CD4-positive, alpha-beta T cell treated with Interleukin-15 for 1 hour (primary cell): ENCODE results near the gene GABRA4.

Experiments used
- DNase-seq: peaks from one replicate; pipeline ENCODE4 v3.0.0-alpha.2; 2020

Gene GABRA4

DNA sequence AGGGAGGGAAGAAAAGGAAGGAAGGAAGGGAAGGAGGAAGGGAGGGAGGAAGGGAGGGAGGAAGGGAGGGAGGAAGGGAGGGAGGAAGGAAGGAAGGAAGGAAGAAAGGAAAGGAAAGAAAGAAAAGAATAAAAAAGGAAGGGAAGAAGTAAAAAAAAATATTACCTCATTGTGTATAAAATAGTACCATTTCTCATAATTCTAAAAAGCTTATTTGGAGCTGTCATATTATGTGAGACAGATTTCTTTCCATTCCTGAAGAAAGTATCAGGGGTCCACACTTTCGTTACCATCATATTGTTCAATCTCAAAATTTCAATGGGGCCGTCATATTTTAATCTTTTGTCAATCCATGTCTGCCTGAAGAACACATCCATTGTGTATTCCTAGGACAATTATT is 16.1 kb downstream of the GABRA4 start:
- no peak for DNase-seq

DNA sequence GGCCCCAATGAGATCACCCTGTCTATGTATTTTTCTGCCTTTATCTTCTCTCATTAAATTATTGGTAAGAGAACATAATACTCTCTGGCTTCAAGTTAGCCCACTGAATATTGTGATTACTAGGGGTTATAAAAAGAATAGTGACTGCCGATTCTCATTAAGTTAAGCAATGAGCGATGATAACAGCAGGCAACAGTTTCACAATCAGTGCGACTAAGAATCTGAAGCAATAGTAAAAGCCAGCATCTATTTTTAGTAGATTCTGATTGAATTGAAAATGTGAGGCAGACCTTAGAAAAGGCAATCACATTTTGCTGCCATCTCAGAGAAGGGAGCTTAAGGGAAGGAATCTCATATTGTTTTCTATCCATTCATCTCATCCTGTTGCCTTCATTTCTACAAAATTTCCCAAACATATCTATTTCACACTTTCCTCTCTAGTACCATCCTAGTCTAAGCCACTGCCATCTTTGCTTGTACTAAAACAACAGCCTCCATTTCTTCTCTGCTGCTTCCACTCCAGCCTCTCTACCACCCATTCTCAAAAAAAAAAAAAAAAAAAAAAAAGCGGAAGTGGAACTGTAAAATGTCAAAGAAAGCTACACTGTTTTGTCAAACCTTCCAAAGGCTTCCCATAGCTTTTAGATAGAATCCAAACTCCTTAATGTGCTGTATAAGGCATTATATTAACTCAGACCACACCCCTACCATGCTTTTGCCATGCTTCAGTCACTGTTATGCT is 17.4 kb downstream of the GABRA4 start:
- no peak for DNase-seq

DNA sequence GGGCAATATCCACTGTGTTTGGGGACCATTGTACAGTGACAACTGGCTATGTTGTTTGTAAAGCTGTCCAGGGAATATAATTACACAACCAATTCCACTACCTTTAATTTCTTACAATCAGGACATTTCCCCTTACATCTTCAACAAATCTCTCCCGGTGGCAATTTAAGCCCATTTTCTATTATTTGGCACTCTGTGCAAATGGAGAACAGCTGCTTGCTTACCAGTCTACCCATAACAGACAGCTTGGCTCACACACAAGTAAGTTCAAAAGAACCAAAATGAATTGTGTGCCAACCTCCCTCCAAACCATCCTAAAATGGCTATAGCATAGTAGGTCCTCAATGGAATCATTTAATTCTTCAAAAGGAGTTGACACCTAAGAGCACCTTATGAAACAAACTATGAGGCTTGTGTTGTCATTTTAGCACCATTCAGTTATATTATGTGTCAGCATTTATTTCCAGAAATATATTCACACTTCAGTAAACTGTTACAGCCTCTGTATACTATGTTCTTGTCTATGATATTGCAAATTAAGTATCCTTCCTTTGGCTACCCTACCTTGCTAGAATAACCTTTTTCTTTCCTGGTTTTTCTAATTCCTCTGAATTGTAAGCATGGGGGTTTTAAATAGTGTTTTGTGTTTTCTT is 18.4 kb downstream of the GABRA4 start:
- DNase-seq = no peak

DNA sequence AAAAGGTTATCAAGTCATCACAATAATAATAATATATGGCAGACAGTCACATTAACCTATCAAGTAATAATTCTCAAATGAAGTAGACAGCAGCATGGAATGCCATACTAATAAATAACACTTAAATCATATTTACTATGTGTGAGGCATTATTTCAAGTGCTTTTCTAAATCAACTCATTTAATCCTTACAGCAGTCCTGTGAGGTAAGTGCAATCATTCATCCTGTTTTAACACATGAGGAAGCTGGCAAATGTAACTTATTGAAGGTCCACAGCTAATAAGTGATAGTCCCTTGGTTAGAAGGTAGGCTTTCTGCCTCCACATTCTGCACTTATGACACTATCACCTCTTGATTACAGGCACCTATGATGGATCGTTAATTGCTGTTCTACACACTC is 24.5 kb downstream of the GABRA4 start:
- DNase-seq = no peak

DNA sequence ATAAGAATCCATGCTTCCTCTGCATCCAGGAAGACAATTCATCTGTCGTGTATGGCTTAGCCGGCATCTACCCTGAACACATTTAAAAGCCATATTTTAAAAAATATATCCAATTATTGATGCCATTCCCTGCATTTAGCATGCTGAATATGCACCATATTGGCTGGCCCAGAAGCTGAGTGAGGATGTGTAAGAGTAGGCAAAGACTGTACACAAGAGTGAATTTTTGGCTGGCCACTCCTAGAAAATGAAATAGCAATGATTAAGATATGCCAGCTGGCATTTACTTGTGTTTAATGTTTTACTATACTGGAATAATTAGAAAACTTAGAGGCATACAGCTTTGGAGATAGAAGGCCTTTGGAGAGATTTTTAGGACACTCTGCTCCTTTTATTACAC is 25.8 kb downstream of the GABRA4 start:
- DNase-seq = no peak

DNA sequence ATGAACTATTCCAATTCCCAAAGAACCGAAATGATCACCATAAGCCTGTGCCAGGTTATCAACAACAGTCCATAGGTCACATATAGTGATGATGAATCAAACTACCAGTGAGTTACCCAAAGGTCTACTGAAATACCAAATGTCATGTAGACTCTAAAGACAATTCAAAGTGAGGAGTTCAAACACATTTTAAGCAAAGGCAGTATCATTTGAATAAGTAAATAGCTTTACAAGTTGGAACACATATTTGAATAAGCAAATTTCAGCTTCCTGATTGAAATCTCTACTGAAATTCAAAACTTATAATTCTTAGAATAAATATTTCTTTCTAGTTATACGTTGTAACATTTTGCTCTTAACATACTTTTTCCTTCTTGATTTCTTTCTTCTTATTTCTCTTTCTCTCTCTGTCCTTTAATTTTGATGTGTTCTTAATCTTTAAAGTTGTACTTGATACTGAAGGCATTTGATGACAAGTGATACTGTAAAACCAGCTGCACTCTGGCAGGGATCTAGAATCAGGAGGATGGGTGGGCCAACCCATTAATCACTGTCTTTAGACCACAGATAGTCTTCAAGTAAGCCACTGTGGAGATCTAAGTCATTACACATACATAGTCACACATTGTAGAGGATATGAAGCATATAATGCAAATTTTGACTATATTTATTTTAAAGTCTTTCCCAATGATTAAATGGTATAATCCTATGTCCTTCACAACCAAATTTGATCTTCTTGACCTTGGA is 34.5 kb downstream of the GABRA4 start:
- no peak for DNase-seq

DNA sequence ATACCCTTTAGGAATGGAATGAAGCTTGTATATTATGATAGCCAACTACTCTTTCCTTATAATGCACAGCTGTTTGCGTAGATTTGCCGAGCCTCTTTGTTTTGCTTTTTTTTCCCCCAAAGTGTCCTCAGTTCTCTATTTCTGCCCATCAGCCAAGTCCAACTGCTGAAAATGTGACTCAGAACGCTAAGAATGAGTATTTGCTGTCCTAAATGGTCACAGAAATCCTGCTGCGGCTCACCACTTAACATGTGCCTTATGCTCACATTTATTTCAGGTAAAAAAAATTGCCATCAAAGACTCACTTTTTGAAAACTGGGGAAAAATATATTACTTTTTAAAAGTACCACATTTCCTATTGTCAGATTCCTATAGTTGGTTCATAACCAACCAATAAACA is 36.9 kb downstream of the GABRA4 start:
- no peak for DNase-seq

DNA sequence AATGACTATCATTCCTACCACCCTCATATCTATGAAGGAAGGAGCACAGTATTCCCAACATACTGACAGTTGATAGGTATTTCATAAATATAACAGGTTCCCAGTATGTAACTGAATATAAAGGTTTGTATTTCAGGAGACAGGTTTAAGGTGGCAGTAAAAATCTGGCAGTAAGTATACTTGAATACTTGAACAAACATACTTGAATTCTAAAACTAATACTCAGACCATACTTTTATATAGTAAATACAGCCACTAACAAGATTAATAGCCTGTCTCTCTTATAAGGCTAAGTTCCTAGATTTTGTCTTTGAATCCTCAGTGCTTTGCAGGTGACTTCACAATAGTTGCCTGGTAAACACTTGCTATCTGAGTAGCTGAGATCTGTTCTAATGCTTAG is 37.8 kb downstream of the GABRA4 start:
- DNase-seq = no peak

DNA sequence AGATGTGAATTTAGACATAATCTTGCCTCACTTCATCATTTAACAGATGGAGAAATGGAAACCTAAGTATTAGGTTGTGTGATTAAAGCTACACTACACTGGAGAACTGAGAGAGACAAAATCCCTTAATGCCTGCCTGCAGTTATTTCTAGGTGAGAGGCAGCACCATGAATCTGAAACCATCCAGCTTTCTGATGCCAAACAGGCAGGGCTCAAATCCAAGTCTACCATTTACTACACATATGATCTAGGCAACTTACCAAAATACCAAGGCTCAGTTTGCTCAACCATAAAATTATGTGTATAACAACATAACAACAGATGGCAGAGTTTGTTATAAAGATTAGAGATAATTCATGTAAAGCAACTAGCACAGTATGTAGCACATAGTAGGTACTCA is 38.7 kb downstream of the GABRA4 start:
- no peak for DNase-seq

DNA sequence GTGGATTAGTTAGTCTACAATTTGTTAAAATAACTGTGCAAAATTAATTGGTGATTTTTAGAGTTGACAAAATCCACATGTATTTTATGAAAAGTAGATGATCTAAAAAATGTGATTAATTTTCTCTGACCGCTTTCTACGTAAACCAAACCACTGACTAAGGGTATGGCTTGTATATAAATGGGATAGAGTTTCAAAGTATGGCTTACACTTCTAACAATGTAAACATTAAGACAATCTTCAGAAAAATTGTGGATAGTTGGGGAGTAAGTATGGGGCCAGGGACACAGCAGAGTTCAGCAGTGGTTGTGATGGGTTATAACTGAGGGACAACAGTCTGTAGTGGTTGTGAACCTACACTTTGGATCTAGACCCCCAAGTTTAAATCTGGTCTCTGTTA is 39.8 kb downstream of the GABRA4 start:
- no peak for DNase-seq

DNA sequence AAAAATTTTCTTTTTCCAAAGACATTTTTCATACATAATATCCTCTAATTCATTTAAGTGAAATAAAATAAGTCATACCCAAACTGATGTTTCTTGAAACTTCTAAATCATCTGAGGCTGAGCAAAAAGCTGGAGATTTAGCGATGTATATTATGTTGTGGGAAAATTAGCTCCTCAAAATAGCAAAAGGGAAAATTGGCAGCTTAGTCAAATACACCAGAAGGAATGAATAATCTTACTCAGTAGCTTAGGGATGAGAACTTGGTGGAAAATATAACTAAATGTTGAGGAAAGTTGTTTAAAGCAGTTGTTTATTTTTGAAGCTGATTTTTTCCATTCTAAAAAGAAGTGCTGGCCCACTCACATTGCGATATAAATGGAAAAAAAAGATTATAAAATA is 40.9 kb downstream of the GABRA4 start:
- no peak for DNase-seq

DNA sequence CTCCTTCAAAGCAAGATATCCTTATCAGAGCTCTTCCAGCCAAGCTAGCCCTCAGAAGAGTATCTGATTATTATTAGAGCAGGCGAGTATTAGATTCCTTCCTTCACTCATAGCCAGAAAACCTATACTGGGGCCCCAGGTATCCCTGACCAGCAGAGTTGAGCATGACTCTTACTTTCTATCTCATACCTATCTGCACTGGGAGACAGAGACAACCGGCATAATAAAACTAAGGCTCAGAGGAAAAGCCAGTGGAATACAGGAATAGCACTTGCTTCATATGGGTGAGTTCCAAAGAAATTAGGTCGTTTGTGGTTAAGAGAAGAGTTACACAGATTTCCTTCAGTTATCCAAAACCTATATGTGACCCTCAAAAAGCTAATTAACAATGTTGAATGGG is 42.6 kb downstream of the GABRA4 start:
- no peak for DNase-seq

DNA sequence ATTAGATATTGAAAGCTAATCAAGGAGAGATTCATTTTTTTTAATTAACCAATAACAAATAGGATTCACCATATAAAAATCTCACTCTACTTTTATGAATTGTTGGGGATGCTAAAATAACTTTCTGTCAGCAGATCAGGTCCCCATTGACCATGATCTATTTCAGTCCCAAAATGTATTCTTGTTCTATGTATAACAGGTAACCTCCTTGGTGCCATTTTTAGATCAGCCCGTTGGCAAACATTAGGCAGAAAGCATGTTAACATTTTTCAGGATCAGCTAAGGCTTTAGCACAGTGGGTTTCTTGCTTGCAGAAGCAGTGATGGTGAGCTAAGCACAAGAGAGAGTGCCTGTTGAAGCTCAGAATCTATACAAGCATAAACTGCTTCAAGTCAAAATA is 43.6 kb downstream of the GABRA4 start:
- DNase-seq = no peak

DNA sequence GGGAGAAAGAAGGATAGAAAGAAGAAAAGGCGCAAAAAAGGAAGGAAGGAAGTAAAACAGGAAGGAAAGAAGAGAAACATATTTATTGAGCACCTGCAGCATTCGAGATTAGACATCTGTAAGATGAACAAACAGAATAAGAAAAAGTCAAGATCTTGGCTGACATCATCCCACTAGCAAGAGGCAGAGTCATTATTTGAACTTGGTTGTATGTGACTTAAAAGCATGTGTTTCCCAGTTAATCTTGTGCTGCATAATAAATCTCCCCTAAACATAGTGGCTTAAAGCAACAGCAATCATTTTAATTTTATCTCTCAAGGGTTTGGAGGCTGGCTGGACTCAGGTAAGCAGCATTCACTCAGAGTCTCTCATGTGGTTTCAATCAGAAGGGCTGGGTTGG is 45.8 kb downstream of the GABRA4 start:
- no peak for DNase-seq

DNA sequence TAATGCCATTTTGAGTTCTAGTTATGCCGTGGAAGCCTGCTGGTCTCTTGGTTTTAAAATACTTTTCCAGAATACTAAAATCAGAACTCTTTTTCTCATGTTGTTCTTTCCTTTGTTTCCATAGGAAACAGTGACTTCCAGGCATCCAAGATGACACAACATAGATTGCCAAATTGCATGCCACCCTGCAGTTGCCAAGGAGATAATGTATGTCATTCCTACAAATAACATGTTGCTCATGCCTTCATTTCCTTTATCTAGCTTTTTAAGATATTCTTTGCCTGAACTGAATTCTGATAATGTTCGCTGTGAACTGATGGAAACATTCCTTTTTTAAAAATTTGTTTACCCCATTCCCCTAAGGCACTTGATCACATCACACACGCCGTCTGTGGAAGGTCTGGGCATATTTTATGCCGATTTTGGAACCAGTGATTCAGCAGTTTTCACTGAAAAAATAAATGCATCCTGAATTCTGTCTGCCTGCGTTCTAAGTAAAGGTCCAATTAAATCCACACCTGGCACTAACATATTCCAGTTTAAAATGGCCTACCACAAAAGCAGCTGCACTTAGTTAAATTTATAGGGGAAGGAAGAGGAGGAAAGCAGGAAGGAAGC is 46.4 kb downstream of the GABRA4 start:
- no peak for DNase-seq

DNA sequence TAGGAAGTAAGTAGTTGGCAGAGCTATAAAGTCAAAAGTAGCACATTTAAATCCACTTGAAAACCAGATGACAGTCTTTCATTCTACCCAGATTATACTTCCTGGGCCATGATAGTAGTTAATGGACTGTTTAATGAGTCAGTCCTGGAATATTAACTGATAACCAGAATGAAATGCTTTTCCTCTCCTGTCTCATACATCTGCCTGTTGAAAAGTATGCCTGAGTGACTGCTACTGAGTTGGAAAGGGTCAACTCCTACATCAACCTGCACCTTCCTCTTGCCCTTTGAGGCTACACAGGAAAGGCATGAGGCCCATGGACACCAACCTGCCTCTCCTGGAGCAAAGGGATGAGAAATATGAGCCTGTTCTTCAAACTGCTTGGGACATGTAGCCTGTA is 48.3 kb downstream of the GABRA4 start:
- DNase-seq = no peak

DNA sequence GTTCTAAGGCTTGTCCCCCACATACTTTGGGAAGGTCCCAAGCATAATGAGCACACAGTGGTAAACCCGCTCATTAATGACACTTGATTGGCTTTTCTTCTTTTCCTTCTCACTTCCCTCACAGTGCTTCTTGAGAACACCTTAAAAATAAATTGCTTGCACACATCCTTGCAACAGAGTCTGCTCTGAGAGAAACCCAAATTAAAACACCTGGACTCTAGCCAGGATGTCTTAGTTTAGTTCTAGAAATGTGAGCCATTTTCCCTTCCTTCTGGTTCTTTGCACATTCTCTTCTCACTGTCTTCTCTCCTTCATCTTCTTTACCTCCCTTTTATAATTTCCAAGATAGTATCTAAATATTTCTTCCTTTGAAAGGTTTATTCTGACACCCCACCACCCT is 49.0 kb downstream of the GABRA4 start:
- no peak for DNase-seq

DNA sequence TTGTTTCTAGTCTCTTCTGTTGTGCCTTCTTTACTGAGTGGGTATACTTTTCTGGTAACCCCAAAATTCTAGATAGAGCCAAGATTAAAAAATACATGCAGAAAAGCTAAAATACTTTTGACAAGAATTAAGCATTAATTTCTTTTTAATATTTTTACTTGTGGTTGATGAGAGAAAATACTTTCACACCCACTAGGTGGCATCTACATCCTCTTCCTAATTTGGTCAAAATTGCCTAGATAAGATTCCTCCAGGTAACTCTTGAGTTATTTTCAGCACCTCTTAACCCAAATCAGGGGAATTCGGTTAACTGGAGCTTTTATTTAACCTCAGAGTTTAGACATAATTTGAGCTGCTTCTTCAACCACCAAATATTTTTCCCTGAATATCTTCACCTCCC is 55.9 kb downstream of the GABRA4 start:
- no peak for DNase-seq

DNA sequence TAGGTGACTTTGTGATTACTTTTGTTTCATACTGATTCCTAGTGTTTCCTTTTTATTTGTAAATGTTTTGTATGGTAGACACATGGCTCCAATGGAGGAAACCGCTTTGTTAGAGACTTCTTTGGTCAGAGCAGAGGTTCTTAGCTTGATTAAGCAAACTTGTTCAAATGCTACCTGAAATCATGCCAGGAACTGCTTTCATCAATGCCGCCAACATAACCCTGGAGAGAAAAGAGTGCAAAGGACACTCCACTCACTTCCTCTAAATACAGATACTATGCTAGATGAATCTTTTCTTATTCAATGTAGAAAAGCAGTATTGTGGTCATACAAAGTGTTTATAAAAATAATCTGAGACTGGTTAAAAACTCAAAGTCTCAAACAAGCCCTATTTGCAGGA is 58.7 kb downstream of the GABRA4 start:
- DNase-seq = no peak

DNA sequence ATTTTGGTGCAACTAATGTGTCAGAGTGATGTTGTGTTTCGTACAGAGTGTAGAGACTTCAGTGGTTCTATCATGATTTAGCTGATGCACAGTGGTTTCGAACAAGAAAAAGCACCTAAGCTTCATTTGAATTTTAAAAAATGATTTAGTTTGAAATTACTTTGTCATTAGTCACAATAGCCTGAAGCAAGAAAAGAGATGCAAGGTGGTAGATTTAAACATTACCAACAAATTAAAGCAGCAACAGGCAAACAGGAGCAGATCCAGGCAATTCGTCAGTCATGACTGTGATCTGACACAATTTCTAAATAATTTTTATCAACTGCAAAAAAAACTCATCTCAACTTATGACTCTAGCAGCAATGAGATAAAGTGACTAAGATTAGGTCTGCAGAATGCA is 59.7 kb downstream of the GABRA4 start:
- no peak for DNase-seq

DNA sequence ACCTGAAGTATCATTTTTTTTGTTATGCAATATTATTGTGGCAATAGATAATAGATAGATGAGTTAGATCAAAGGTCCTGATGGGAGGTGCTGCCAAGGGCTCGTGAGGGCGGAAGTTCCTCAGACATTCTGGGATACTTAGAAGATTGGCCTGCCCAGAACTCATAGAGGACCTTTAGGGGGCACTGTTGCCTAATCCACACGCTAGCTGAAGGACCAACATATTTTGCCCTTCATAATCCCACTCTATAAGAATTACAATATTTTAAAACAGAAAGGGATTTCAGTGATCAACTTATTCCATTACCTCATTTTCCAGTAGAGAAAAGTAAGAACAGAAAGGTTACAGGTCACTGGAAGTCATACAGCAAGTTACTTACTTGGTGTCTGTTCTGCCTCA is 61.4 kb downstream of the GABRA4 start:
- no peak for DNase-seq

DNA sequence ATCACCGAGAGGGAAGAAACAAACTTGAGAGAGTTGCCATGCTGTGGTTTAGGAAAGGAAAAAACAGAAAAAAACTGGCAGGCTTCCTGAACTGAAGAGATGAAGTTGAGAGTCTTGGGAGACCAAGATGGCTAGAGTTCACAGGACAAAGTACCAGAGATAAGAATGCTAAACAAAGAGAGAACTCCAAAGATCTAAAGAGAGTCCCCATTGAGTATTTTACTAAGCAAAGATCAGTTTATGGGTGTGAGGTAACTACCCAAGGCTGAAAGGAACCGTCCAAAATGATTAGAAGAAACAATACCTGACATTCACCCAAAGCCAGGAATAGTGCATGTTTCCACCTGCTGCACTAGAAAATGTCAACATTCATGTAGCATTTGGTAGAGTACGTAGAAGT is 62.5 kb downstream of the GABRA4 start:
- no peak for DNase-seq

DNA sequence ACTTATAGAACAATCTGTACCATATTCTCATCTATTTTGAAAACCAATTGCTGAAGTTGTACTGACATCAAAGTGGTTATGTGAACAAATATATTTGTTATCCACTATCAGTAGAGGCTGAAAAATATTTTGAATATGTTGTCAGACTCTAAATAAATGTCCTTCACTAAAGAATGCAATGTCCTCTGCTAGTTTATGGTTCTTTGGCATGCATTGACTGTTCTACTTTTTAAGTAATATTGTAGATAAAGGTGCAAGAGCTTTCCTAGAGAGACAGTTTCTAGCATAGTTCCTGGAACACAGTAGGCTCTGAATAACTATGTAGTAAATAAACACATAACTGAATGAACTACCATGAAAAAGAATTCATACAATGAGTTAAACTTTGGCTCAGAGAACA is 66.2 kb downstream of the GABRA4 start:
- DNase-seq = no peak
